CMK (cell line): ENCODE data around the gene FGF4.
"Not testable (repeated sequence)": the region's sequence is repeated elsewhere in the genome, so short reads cannot be mapped to it uniquely, and the experiment has no call there.

ENCODE experiments used
- DNase-seq: peaks from one replicate; pipeline ENCODE4 v3.0.0-alpha.2; 2010; ENCODE audit warnings: low read depth

Gene FGF4

GRCh38 chr11:69773626-69774353 lies 1.4 kb downstream of the FGF4 start:
- DNase-seq, result no peak

GRCh38 chr11:69771466-69771865 lies 3.7 kb downstream of the FGF4 start:
- DNase-seq, result no peak

GRCh38 chr11:69770540-69770939 lies 4.6 kb downstream of the FGF4 start:
- no peak for DNase-seq

- no peak for DNase-seq
Observed at GRCh38 chr11:69765498-69765995, 9.6 kb downstream of the FGF4 start.

- not testable (repeated sequence) for DNase-seq
Observed at GRCh38 chr11:69764918-69765317, 10.2 kb downstream of the FGF4 start.

- no peak for DNase-seq
Observed at GRCh38 chr11:69760319-69760718, 14.8 kb downstream of the FGF4 start.

DNA sequence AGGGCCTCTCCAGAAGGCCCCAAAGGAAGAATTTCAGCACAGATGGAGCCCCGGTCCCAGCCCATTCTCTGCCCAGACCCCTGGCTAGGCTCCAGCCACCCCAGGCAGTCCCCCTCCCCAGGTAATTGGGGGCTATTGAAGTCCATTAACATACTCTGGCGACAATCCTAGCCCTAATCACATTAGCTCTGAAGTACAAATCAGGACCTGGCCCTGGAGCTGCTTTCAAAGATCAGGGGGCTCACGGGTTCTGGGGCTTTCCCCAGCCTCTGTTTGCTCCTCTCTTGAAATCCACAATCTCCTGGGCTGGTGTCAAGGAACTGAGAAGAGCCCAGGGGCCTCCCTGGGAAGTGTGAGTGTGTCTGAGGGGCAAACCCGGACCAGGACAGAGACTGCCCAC lies 22.3 kb downstream of the FGF4 start:
- no peak for DNase-seq

GRCh38 chr11:69750875-69751597 lies 24.1 kb downstream of the FGF4 start:
- DNase-seq, result no peak

DNA sequence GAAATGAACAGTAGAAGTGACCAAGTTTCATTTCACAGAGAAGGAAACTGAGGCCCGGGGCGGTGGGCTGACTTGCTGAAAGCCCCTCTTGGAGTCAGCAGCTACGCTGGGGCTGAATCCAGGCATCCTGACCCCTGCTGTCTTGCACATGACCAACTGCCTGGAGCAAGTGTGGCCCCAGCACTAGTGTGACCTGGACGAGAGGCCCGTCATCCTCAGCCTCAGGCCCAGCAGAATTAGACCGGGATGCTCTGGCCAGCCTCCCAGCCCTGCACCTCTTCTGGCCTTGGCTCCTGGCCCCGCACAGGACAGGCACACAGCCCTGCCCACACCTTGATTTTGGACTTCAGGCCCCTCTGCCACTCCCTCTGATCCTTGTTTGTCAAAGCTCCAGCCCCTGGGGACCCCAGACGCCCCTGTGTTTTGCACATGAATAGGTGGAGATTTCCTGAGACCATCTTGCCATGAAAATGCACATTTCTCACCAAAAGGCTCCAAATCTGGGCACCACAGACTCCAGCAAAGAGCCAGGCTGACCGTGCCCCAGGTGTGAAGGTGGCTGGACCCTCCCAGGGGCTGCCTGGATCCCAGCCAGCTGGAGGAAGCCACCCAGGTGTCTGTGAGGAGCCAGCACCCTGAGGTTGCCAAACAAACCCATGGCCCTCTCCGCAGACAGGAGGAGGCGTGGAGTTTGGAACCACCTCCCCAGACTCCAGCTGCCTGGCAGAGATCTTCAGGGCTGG lies 24.9 kb downstream of the FGF4 start:
- no peak for DNase-seq

GRCh38 chr11:69748637-69749036 lies 26.5 kb downstream of the FGF4 start:
- no peak for DNase-seq

GRCh38 chr11:69746752-69747742 lies 28.1 kb downstream of the FGF4 start:
- DNase-seq, result no peak

GRCh38 chr11:69746140-69746539 lies 29.0 kb downstream of the FGF4 start:
- DNase-seq, result no peak

DNA sequence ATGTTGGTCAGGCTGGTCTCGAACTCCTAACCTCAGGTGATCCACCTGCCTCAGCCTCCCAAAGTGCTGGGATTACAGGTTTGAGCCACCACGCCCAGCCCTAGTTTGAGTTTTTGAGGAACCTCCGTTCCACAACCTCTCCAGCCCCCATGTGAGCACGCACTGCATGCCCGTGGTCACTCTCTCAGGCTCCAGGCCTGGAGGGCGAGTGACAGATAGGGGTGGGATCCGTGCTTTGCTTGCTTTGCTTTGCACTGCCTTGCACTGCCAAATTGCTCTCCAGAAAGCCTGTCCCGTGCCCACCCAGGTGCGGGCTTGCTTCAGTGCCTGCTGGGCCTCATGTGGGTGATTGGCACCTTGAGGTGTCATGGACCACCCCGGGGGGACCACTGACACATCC lies 29.9 kb downstream of the FGF4 start:
- no peak for DNase-seq

DNA sequence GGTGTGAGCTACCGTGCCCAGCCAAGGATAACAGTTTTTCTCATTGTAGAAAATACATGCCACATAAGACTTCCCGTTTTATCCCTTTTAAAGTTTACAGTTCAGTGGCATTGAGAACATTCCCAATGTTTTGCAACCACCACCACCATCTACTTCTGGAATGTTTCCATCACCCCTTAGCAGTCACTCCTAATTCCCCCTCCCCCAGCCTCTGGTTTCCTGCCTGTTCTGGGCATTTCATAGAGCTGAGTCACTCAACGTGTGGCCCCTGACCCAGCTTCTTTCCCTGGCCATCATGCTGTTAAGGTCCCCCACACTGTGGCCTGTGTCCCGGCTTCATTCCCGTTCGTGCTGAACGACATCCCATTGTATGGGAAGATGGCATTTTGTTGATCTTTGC lies 30.7 kb downstream of the FGF4 start:
- no peak for DNase-seq

GRCh38 chr11:69734841-69735240 lies 40.3 kb downstream of the FGF4 start:
- DNase-seq, result no peak

DNA sequence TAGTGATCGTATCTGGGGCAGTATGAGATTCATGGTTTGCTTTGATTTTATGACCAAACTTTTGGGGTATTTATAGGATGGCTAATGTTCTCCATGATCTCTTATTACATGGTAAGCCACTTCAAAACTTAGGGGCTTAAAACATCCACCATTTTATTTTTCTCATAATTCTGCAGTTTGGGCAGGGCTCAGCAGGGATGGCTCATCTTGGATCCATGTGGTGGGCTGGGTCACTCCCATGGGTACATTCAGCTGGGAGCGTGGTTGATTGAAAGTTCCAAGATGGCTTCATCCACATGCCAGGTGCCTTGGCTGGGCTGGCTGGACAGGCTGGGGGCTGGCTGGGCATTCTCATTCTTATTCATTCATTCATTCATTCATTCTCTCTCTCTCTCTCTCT lies 40.8 kb downstream of the FGF4 start:
- no peak for DNase-seq

DNA sequence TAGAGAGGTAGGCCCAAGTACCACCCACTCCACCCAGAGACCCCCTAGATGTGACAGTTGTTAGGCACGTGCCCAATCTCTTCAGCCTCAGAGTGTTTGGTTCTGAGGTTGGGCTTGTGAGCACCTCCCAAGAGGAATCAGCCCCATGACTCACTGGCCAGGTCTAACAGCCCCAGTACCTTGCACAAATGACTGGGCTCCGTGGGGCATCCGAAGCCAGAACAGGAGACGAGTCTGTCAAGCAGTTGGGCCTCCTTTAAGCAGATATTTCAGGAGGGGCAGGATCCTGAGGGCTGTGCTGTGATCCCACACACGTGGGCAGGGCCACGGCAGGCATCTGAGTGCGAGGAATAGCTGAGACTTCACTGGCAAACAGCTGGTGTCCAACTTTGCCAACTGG lies 42.2 kb downstream of the FGF4 start:
- DNase-seq, result no peak

- DNase-seq, result no peak
Observed at GRCh38 chr11:69731110-69731509, 44.0 kb downstream of the FGF4 start.

GRCh38 chr11:69730500-69730899 lies 44.6 kb downstream of the FGF4 start:
- DNase-seq, result no peak

- no peak for DNase-seq
Observed at GRCh38 chr11:69729252-69729651, 45.9 kb downstream of the FGF4 start.

GRCh38 chr11:69727266-69727665 lies 47.9 kb downstream of the FGF4 start:
- no peak for DNase-seq

- no peak for DNase-seq
Observed at GRCh38 chr11:69726481-69726880, 48.7 kb downstream of the FGF4 start.
